Stomach (tissue), 9 donors: ENCODE results near the gene MGAT5. TPM values are rescaled to one million over a fixed set of nuclear protein-coding genes. Genes with fewer than 3 reads are reported as not detected.

ENCODE experiments used
- DNase-seq, 2 donors: peaks; one replicate each; pipeline versions ENCODE4 v3.0.0 to v3.0.0-alpha.2; 2013 to 2019
- H3K27ac ChIP-seq, 5 donors: fragments of 200-600 bp in 4 of 5; sonication (generic) in 4 of 5; one replicate each; pipeline ENCODE4 v1.5.1; 2013 to 2019; ENCODE audit warnings: mild to moderate bottlenecking in 1 of 5, moderate library complexity in 1 of 5
- H3K27me3 ChIP-seq, 3 donors: fragments of 200-600 bp; sonication (generic); one replicate each; pipeline ENCODE4 v1.5.1; 2017 to 2019; ENCODE audit warnings: mixed run types in 1 of 3
- H3K36me3 ChIP-seq, 4 donors: fragments of 200-600 bp; sonication (generic); 1 replicate in 3 of 4; 2 replicates in 1 of 4; pipeline ENCODE4 v1.5.1; 2016 to 2019
- H3K4me1 ChIP-seq, 4 donors: fragments of 200-600 bp; sonication (generic); one replicate each; pipeline ENCODE4 v1.5.1; 2016 to 2019
- H3K4me3 ChIP-seq, 4 donors: fragments of 200-600 bp; sonication (generic) in 3 of 4; one replicate each; pipeline ENCODE4 v1.5.1; 2016 to 2019; ENCODE audit warnings: mild to moderate bottlenecking in 1 of 4
- H3K9me3 ChIP-seq, 4 donors: fragments of 200-600 bp; sonication (generic); one replicate each; pipeline ENCODE4 v1.5.1; 2016 to 2019
- CTCF ChIP-seq, 7 experiments: fragments of 450-650 bp in 4 of 7; fragments of 200-600 bp in 3 of 7; sonication (generic) in 3 of 7; IDR thresholded peaks; one replicate each; pipeline ENCODE4 v1.5.1; 2016 to 2019; ENCODE audit warnings: antibody characterized with exemption in 7 of 7, control low read depth in 2 of 7, mild to moderate bottlenecking in 1 of 7
- EP300 ChIP-seq: sonication (generic); formaldehyde crosslinking; IDR thresholded peaks from one replicate; pipeline ENCODE4 v1.6.1; 2017; ENCODE audit warnings: antibody characterized with exemption
- POLR2A ChIP-seq, 4 donors: fragments of 450-650 bp; IDR thresholded peaks; one replicate each; pipeline ENCODE4 v1.6.1; 2016; ENCODE audit warnings: antibody characterized with exemption in 4 of 4, control low read depth in 2 of 4, mild to moderate bottlenecking in 1 of 4, moderate library complexity in 1 of 4
- POLR2AphosphoS5 ChIP-seq, 3 donors: sonication (generic); formaldehyde crosslinking; IDR thresholded peaks; one replicate each; pipeline ENCODE4 v1.6.1; 2016; ENCODE audit warnings: antibody characterized with exemption in 3 of 3
- WGBS, 5 donors: extraction: QIAGEN DNeasy Blood & Tissue Kit in 3 of 5; methylation state at CpG; one replicate each; pipeline versions ENCODE4 v1.1.5 to v1.1.7; 2013 to 2018; 5-methylcytosine and 5-hydroxymethylcytosine counted together
- intact Hi-C: fragments of 100-400 bp; cut with DNase I; formaldehyde crosslinking; loops from one replicate; pipeline ENCODE4 v1.15.1; 2023; ENCODE audit warnings: low total_unique reads
- polyA plus RNA-seq, 3 donors: library from polyadenylated mRNA; stranded (reverse); fragments of 200-250 nt; gene quantifications; one replicate each; pipeline ENCODE4 v1.2.3, GENCODE V29; 2013
- total RNA-seq, 5 donors: library from RNA; depleted of rRNA; stranded (reverse); fragments of >200 nt; gene quantifications; one replicate each; pipeline versions ENCODE4 v1.1.0 to v1.2.3, GENCODE V29; 2014 to 2016
- donor health status: healthy with polysubstance abuse.
- donor health status: Bipolar disorder and iron deficiency.
- donor health status: healthy.

MGAT5 gene
- total and polyA plus RNA-seq, 8 donors = 3.9 to 125 (median 46.0) TPM

- H3K36me3 ChIP-seq = peaks cover 0 to 53% (median 24%) of the 10 kb centered on the region in 4 donors
- no peaks in the 10 kb centered on the region for H3K27me3 ChIP-seq
- no peak for TF ChIP-seq POLR2AphosphoS5 (IDR thresholded peaks at IDR 0.05)
- TF ChIP-seq CTCF (IDR thresholded peaks at IDR 0.05) = no peak
- TF ChIP-seq POLR2A (IDR thresholded peaks at IDR 0.05) = no peak
- TF ChIP-seq EP300 = no peak
- WGBS, 5 donors = 96 to 100% (median 97%) methylated on average over 2 of the region's 2 CpGs
- no peak for DNase-seq
- no peak overlapping the region for H3K4me3 ChIP-seq
- no peaks in the 10 kb centered on the region for H3K9me3 ChIP-seq
- no peak overlapping the region for H3K27ac ChIP-seq
- intact Hi-C loops = no loop called here
- H3K4me1 ChIP-seq = peaks cover 0 to 7% (median 3%) of the 10 kb centered on the region in 4 donors
Observed at GRCh38 chr2:134351899-134352298, 98.0 kb downstream of the MGAT5 start.

DNA sequence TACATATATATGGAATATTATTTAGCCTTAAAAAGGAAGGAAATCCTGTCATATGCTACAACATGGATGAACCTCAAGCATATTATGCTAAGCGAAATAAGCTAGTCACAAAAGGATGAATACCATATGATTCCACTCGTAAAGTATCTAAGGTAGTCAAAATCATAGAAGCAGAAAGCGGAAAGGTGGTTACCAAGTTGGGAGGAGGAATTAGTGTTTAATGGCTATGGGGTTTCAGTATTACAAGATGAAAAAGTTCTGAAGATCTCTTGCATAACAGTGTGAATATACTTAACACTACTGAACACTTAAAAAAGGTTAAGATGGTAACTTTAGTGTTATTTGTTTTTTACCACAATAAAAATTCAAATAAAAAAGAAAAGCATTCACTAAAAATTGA lies 99.0 kb downstream of the MGAT5 start:
- intact Hi-C loops = no loop called here
- Histone ChIP-seq H3K27me3 (no peaks in the 10 kb centered on the region), H3K4me3 (no peak overlapping the region), H3K27ac (no peak overlapping the region), H3K9me3 (no peaks in the 10 kb centered on the region), H3K36me3 (peaks cover 0 to 53% (median 24%) of the 10 kb centered on the region in 4 donors), H3K4me1 (peaks cover 0 to 5% (median 2%) of the 10 kb centered on the region in 4 donors)
- DNase-seq = no peak
- 91 to 100% (median 93%) methylated on average over 3 of the region's 3 CpGs for WGBS, 5 donors
- TF ChIP-seq EP300 = no peak
- TF ChIP-seq CTCF (IDR thresholded peaks at IDR 0.05) = no peak
- TF ChIP-seq POLR2A (IDR thresholded peaks at IDR 0.05) = no peak
- TF ChIP-seq POLR2AphosphoS5 (IDR thresholded peaks at IDR 0.05) = no peak

DNA sequence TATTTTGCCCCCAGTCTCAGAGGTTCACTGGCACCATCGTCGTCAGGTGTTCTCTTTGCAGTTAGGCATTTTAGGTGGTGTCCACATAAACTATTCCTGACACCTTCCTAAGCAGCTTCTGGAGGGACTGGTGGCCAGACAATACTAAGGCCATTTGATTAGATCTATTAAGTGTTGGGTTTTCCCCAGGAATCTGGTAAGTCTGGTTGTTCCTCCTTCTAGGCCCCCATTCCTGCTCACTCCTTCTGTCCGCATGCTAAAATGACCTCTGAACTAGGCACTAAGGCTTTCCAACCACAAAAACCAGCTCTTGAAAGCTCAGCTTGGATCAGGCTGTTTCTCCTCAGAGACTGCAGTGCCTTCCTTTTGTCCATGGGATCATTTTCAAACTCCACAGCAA lies 100.7 kb downstream of the MGAT5 start:
- no peak overlapping the region for H3K4me3 ChIP-seq
- peaks cover 1 to 11% (median 7%) of the 10 kb centered on the region in 4 donors for H3K4me1 ChIP-seq
- H3K27ac ChIP-seq = no peak overlapping the region
- H3K36me3 ChIP-seq = peaks cover 0 to 51% (median 24%) of the 10 kb centered on the region in 4 donors
- intact Hi-C loops = no loop called here
- TF ChIP-seq POLR2A (IDR thresholded peaks at IDR 0.05) (no peak), POLR2AphosphoS5 (IDR thresholded peaks at IDR 0.05) (no peak), CTCF (IDR thresholded peaks at IDR 0.05) (no peak), EP300 (no peak)
- 94 to 99% (median 95%) methylated on average over 3 of the region's 3 CpGs for WGBS, 5 donors
- no peaks in the 10 kb centered on the region for H3K27me3 ChIP-seq
- no peaks in the 10 kb centered on the region for H3K9me3 ChIP-seq
- DNase-seq = no peak

GRCh38 chr2:134357814-134358213 lies 103.9 kb downstream of the MGAT5 start:
- no peaks in the 10 kb centered on the region for H3K9me3 ChIP-seq
- intact Hi-C loops = no loop called here
- whole genome bisulfite sequencing, 5 donors = 75 to 97% (median 86%) methylated on average over 3 of the region's 3 CpGs

More at GRCh38 chr2:134357814-134358213, 103.9 kb downstream of the MGAT5 start:
- no peak for DNase-seq
- H3K4me1 ChIP-seq = peaks cover 4 to 43% (median 22%) of the 10 kb centered on the region in 4 donors
- TF ChIP-seq EP300 = no peak
- TF ChIP-seq POLR2AphosphoS5 (IDR thresholded peaks at IDR 0.05) = no peak
- TF ChIP-seq POLR2A (IDR thresholded peaks at IDR 0.05) = no peak
- TF ChIP-seq CTCF (IDR thresholded peaks at IDR 0.05) = no peak
- no peak overlapping the region for H3K4me3 ChIP-seq
- no peaks in the 10 kb centered on the region for H3K27me3 ChIP-seq
- peaks cover 3 to 52% (median 16%) of the 10 kb centered on the region in 4 donors for H3K36me3 ChIP-seq
- H3K27ac ChIP-seq = no peak overlapping the region
